Type B pancreatic cell (in vitro differentiated cells): ENCODE results near the gene LEPROT. TPM values are rescaled to one million over a fixed set of nuclear protein-coding genes. Genes with fewer than 3 reads are reported as not detected.

ENCODE experiments used
- DNase-seq: peaks from one replicate; pipeline ENCODE4 v3.0.0; 2021; ENCODE audit warnings: mixed read lengths; ENCODE audit not compliant: unreplicated experiment; ENCODE audit errors: extremely low spot score
- H3K27ac Mint-ChIP-seq: 2 replicates; pipeline ENCODE4 v1.8.0; 2021; ENCODE audit warnings: mild to moderate bottlenecking, mixed read lengths
- H3K27me3 Mint-ChIP-seq: 2 replicates; pipeline ENCODE4 v1.8.0; 2021; ENCODE audit warnings: mixed read lengths
- H3K36me3 Mint-ChIP-seq: 2 replicates; pipeline ENCODE4 v1.8.0; 2021; ENCODE audit warnings: mixed read lengths
- H3K4me1 Mint-ChIP-seq: one replicate; pipeline ENCODE4 v1.8.0; 2021; ENCODE audit warnings: mixed read lengths; ENCODE audit not compliant: unreplicated experiment
- H3K4me3 Mint-ChIP-seq: 2 replicates; pipeline ENCODE4 v1.8.0; 2021; ENCODE audit warnings: mild to moderate bottlenecking, mixed read lengths
- H3K9me3 Mint-ChIP-seq: 2 replicates; pipeline ENCODE4 v1.8.0; 2021; ENCODE audit warnings: mixed read lengths
- CTCF ChIP-seq: fragments of 200-600 bp; sonication (generic); conservative IDR thresholded peaks from 2 replicates; pipeline ENCODE4 v1.5.0; 2021; ENCODE audit warnings: antibody characterized with exemption, mild to moderate bottlenecking
- total RNA-seq: library from RNA; stranded (reverse); gene quantifications from 2 replicates; pipeline ENCODE4 v1.2.1, GENCODE V29; 2021; ENCODE audit warnings: low replicate concordance

Gene LEPROT
- total RNA-seq, 1 donor from 2014 or later: 54.3 TPM

DNA sequence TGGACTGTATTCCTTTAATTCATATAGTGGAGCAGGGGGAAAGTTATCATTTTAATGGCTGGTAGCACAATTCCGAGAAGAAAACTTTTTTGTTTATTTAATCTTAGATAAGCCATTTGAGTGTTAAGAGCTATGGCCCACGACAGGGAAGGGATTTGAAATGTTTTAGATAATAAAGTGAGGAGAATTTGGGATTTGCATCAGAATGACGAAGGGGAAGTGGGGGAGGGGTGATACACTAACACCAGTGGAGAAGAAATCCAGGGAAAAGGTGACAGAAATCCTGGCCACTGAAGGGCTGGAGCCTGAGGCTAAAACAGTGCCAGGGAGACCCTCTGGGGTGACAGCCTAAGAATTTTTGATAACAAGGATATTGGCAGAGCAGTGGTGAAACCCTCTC, 21.0 kb downstream of the LEPROT start:
- Mint-ChIP-seq H3K4me3 (no peak overlapping the region), H3K9me3 (no peaks in the 10 kb centered on the region), H3K4me1 (peaks cover 6% of the 10 kb centered on the region), H3K27ac (no peak overlapping the region), H3K36me3 (no peaks in the 10 kb centered on the region), H3K27me3 (no peaks in the 10 kb centered on the region)
- DNase-seq: no peak
- TF ChIP-seq CTCF: no peak

DNA sequence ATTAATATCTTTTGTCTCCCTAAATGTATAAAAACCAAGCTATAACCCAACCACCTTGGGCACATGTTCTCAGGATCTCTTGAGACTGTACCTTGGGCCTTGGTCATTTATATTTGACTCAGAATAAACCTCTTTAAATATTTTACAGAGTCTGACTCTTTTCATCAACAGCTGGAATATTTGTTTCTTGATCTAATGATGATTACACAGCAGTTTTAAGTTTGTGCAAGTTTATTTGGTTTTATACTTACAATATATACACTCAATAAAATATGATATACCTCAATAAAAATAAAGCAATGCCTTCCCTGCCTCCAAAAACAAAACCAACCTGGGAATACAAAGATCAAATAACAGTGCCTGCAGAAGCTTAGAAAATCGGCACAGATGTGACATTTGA, 22.0 kb downstream of the LEPROT start:
- no peak for TF ChIP-seq CTCF
- Mint-ChIP-seq H3K4me3 (no peak overlapping the region), H3K36me3 (no peaks in the 10 kb centered on the region), H3K27ac (no peak overlapping the region), H3K9me3 (no peaks in the 10 kb centered on the region), H3K4me1 (peaks cover 6% of the 10 kb centered on the region), H3K27me3 (no peaks in the 10 kb centered on the region)
- no peak for DNase-seq

- Mint-ChIP-seq H3K9me3 (no peaks in the 10 kb centered on the region), H3K4me1 (peaks cover 6% of the 10 kb centered on the region), H3K4me3 (no peak overlapping the region), H3K27ac (no peak overlapping the region), H3K27me3 (no peaks in the 10 kb centered on the region), H3K36me3 (no peaks in the 10 kb centered on the region)
- DNase-seq: no peak
- no peak for TF ChIP-seq CTCF
These were observed 23.2 kb downstream of the LEPROT start for GRCh38 chr1:65443647-65444046.

DNA sequence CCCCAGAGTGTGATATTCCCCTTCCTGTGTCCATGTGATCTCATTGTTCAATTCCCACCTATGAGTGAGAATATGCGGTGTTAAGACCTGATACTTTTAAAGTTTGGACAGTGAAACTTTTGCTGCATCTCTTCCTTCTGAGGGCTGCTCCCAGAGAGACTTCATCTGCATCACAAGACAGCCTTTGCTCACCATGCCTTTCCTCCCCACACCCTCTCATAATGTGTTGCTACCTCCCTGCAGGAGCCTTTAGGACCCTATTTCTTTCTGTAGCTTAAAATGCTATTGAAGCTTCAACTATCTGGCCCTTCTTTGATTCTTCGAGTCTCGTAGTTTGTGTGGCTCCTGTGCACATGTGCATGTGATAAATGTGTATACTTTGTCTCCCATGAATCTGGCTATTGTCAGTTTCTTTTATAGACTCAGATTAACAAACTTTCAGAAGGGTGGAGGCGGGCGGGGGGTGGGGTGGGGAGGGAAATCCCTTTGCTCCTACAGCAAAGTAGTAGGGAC, 23.7 kb downstream of the LEPROT start:
- no peak for DNase-seq
- Mint-ChIP-seq H3K27me3 (no peaks in the 10 kb centered on the region), H3K36me3 (no peaks in the 10 kb centered on the region), H3K4me3 (no peak overlapping the region), H3K27ac (no peak overlapping the region), H3K4me1 (peaks cover 6% of the 10 kb centered on the region), H3K9me3 (no peaks in the 10 kb centered on the region)
- no peak for TF ChIP-seq CTCF

GRCh38 chr1:65445837-65446236, 25.4 kb downstream of the LEPROT start:
- Mint-ChIP-seq H3K4me1 (peaks cover 6% of the 10 kb centered on the region), H3K4me3 (no peak overlapping the region), H3K36me3 (no peaks in the 10 kb centered on the region), H3K27me3 (no peaks in the 10 kb centered on the region), H3K27ac (no peak overlapping the region), H3K9me3 (no peaks in the 10 kb centered on the region)
- TF ChIP-seq CTCF: no peak
- DNase-seq: no peak
